Measurements from ENCODE around the gene AP2A2.

Gene AP2A2

GRCh38 chr11:984546-984945 lies 58.9 kb downstream of the AP2A2 start:
- Histone ChIP-seq H3K9me3 (ENCODE audit: severe bottlenecking) (no peaks in the 10 kb centered on the region), H3K36me3 (ENCODE audit: low read depth) (peaks cover 64% of the 10 kb centered on the region), H3K4me1 (ENCODE audit: insufficient read depth, poor library complexity, severe bottlenecking) (no peaks in the 10 kb centered on the region), H3K27me3 (ENCODE audit: insufficient read depth, poor library complexity, severe bottlenecking) (no peaks in the 10 kb centered on the region), H3K27ac (ENCODE audit: poor library complexity, severe bottlenecking) (no peak overlapping the region), H3K4me3 (ENCODE audit: severe bottlenecking) (no peak overlapping the region)
- DNase-seq (ENCODE audit: low spot score) (no peak), ATAC-seq (ENCODE audit: low read depth) (no peak)
- TF ChIP-seq, protein P1, sequence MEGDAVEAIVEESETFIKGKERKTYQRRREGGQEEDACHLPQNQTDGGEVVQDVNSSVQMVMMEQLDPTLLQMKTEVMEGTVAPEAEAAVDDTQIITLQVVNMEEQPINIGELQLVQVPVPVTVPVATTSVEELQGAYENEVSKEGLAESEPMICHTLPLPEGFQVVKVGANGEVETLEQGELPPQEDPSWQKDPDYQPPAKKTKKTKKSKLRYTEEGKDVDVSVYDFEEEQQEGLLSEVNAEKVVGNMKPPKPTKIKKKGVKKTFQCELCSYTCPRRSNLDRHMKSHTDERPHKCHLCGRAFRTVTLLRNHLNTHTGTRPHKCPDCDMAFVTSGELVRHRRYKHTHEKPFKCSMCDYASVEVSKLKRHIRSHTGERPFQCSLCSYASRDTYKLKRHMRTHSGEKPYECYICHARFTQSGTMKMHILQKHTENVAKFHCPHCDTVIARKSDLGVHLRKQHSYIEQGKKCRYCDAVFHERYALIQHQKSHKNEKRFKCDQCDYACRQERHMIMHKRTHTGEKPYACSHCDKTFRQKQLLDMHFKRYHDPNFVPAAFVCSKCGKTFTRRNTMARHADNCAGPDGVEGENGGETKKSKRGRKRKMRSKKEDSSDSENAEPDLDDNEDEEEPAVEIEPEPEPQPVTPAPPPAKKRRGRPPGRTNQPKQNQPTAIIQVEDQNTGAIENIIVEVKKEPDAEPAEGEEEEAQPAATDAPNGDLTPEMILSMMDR (IDR thresholded peaks at IDR 0.05; ENCODE audit: poor library complexity, severe bottlenecking): no peak

DNA sequence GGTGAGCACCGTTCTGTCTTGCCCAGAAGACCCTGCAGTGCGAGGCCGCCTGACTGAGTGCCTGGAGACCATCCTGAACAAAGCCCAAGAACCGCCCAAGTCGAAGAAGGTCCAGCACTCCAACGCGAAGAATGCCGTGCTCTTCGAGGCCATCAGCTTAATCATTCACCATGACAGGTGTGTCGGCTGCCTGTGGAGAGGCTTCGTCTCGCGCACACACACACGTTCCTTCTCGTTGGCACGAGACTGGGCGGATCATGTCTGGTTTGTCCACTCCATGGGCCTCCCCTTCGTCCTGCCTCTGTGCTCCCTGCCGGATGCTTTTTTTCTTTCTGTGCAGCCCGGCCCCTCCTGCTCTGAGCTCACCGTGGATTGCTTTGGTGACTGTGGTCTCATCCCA lies 59.7 kb downstream of the AP2A2 start:
- no peaks in the 10 kb centered on the region for H3K27me3 ChIP-seq (ENCODE audit: insufficient read depth, poor library complexity, severe bottlenecking)
- H3K4me3 ChIP-seq (ENCODE audit: severe bottlenecking): no peak overlapping the region
- peaks cover 64% of the 10 kb centered on the region for H3K36me3 ChIP-seq (ENCODE audit: low read depth)
- no peak for DNase-seq (ENCODE audit: low spot score)
- H3K9me3 ChIP-seq (ENCODE audit: severe bottlenecking): no peaks in the 10 kb centered on the region
- H3K4me1 ChIP-seq (ENCODE audit: insufficient read depth, poor library complexity, severe bottlenecking): no peaks in the 10 kb centered on the region
- TF ChIP-seq, protein P1 (IDR thresholded peaks at IDR 0.05; ENCODE audit: poor library complexity, severe bottlenecking): no peak
- no peak overlapping the region for H3K27ac ChIP-seq (ENCODE audit: poor library complexity, severe bottlenecking)
- ATAC-seq (ENCODE audit: low read depth): no peak

DNA sequence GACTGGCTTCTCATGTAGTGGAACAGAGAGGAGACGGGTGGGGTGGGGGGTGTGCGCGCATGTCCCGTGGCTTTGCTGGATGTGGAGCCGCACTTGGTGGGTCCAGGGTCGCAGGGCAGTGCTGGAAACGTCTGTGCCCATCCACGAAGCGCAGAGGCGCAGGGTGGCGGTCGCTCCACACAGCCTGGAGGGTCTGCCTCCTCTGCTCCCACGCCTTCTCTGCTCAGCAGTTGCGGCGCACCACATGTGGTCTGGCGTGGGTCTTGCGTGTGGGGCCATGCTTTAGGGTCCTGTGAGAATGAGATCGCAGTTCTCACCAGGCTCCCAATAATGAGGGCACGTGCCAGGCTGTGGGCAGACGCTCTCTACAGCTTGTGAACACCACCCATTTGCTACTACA lies 60.2 kb downstream of the AP2A2 start:
- ATAC-seq (ENCODE audit: low read depth) (no peak), DNase-seq (ENCODE audit: low spot score) (no peak)
- peaks cover 64% of the 10 kb centered on the region for H3K36me3 ChIP-seq (ENCODE audit: low read depth)
- H3K4me3 ChIP-seq (ENCODE audit: severe bottlenecking): no peak overlapping the region
- no peaks in the 10 kb centered on the region for H3K9me3 ChIP-seq (ENCODE audit: severe bottlenecking)
- TF ChIP-seq, protein P1 (IDR thresholded peaks at IDR 0.05; ENCODE audit: poor library complexity, severe bottlenecking): no peak
- H3K4me1 ChIP-seq (ENCODE audit: insufficient read depth, poor library complexity, severe bottlenecking): no peaks in the 10 kb centered on the region
- no peak overlapping the region for H3K27ac ChIP-seq (ENCODE audit: poor library complexity, severe bottlenecking)
- H3K27me3 ChIP-seq (ENCODE audit: insufficient read depth, poor library complexity, severe bottlenecking): no peaks in the 10 kb centered on the region

- ATAC-seq (ENCODE audit: low read depth): no peak
- Histone ChIP-seq H3K4me1 (ENCODE audit: insufficient read depth, poor library complexity, severe bottlenecking) (no peaks in the 10 kb centered on the region), H3K27ac (ENCODE audit: poor library complexity, severe bottlenecking) (no peak overlapping the region), H3K27me3 (ENCODE audit: insufficient read depth, poor library complexity, severe bottlenecking) (no peaks in the 10 kb centered on the region), H3K36me3 (ENCODE audit: low read depth) (peaks cover 59% of the 10 kb centered on the region), H3K4me3 (ENCODE audit: severe bottlenecking) (no peak overlapping the region), H3K9me3 (ENCODE audit: severe bottlenecking) (no peaks in the 10 kb centered on the region)
- no peak for DNase-seq (ENCODE audit: low spot score)
- TF ChIP-seq, protein P1 (IDR thresholded peaks at IDR 0.05; ENCODE audit: poor library complexity, severe bottlenecking): no peak
These were observed 60.7 kb downstream of the AP2A2 start for GRCh38 chr11:986270-986951.

GRCh38 chr11:986952-987305 lies 61.3 kb downstream of the AP2A2 start:
- no peak overlapping the region for H3K4me3 ChIP-seq (ENCODE audit: severe bottlenecking)
- H3K9me3 ChIP-seq (ENCODE audit: severe bottlenecking): no peaks in the 10 kb centered on the region
- ATAC-seq (ENCODE audit: low read depth) (no peak), DNase-seq (ENCODE audit: low spot score) (no peak)
- TF ChIP-seq, protein P1 (IDR thresholded peaks at IDR 0.05; ENCODE audit: poor library complexity, severe bottlenecking): no peak
- no peaks in the 10 kb centered on the region for H3K27me3 ChIP-seq (ENCODE audit: insufficient read depth, poor library complexity, severe bottlenecking)
- no peaks in the 10 kb centered on the region for H3K4me1 ChIP-seq (ENCODE audit: insufficient read depth, poor library complexity, severe bottlenecking)
- peaks cover 55% of the 10 kb centered on the region for H3K36me3 ChIP-seq (ENCODE audit: low read depth)
- H3K27ac ChIP-seq (ENCODE audit: poor library complexity, severe bottlenecking): no peak overlapping the region
